Astrocyte (in vitro differentiated cells and primary cell): ENCODE results near the gene GRIK3. TPM values are rescaled to one million over a fixed set of nuclear protein-coding genes. Genes with fewer than 3 reads are reported as not detected.

Source experiments
- DNase-seq: peaks from one replicate; pipeline ENCODE4 v3.0.0-alpha.2; 2010; ENCODE audit warnings: low read depth
- FAIRE-seq: peaks from 2 replicates; lab custom pipeline; 2011; peaks lifted over from hg19 to GRCh38; lab: Jason Lieb, UNC
- H2AFZ ChIP-seq: 2 replicates; pipeline ENCODE4 v1.6.0; 2012; ENCODE audit warnings: low read depth, low read length, inconsistent platforms
- H3K27ac ChIP-seq: 2 replicates; pipeline ENCODE4 v1.5.1; 2011; ENCODE audit warnings: low read depth, low read length, inconsistent platforms
- H3K27me3 ChIP-seq: 2 replicates; pipeline ENCODE4 v1.6.0; 2011; ENCODE audit warnings: low read length, inconsistent platforms; ENCODE audit not compliant: insufficient read depth
- H3K36me3 ChIP-seq: 2 replicates; pipeline ENCODE4 v1.5.1; 2011; ENCODE audit warnings: low read length, inconsistent platforms; ENCODE audit not compliant: insufficient read depth
- H3K4me1 ChIP-seq: 2 replicates; pipeline ENCODE4 v1.5.1; 2011; ENCODE audit warnings: low read length, inconsistent platforms; ENCODE audit not compliant: insufficient read depth
- H3K4me2 ChIP-seq: 2 replicates; pipeline ENCODE4 v1.6.0; 2012; ENCODE audit warnings: low read length, inconsistent platforms
- H3K4me3 ChIP-seq: 2 replicates; pipeline ENCODE4 v1.5.1; 2011; ENCODE audit warnings: low read depth, mild to moderate bottlenecking, low read length, inconsistent platforms; ENCODE audit not compliant: insufficient read depth
- H3K79me2 ChIP-seq: 2 replicates; pipeline ENCODE4 v1.6.0; 2012; ENCODE audit warnings: mild to moderate bottlenecking, low read length, inconsistent platforms; ENCODE audit not compliant: insufficient read depth
- H3K9ac ChIP-seq: 2 replicates; pipeline ENCODE4 v1.6.0; 2012; ENCODE audit warnings: mild to moderate bottlenecking, low read length, inconsistent platforms
- H3K9me3 ChIP-seq: 2 replicates; pipeline ENCODE4 v1.5.1; 2012; ENCODE audit warnings: low read depth, mild to moderate bottlenecking, low read length, inconsistent platforms; ENCODE audit not compliant: insufficient read depth
- H4K20me1 ChIP-seq: 2 replicates; pipeline ENCODE4 v1.6.0; 2012; ENCODE audit warnings: low read length, inconsistent platforms; ENCODE audit not compliant: insufficient read depth
- H3K27ac Mint-ChIP-seq: one replicate; pipeline ENCODE4 v1.8.0; 2021; ENCODE audit warnings: mild to moderate bottlenecking, mixed read lengths; ENCODE audit not compliant: unreplicated experiment
- H3K27me3 Mint-ChIP-seq: one replicate; pipeline ENCODE4 v1.8.0; 2021; ENCODE audit warnings: low read depth, mixed read lengths; ENCODE audit not compliant: unreplicated experiment
- H3K36me3 Mint-ChIP-seq: one replicate; pipeline ENCODE4 v1.8.0; 2021; ENCODE audit warnings: low read depth, mixed read lengths; ENCODE audit not compliant: unreplicated experiment
- H3K4me1 Mint-ChIP-seq: one replicate; pipeline ENCODE4 v1.8.0; 2021; ENCODE audit warnings: low read depth, mixed read lengths; ENCODE audit not compliant: unreplicated experiment
- H3K4me3 Mint-ChIP-seq: one replicate; pipeline ENCODE4 v1.8.0; 2021; ENCODE audit warnings: mild to moderate bottlenecking, moderate library complexity, mixed read lengths; ENCODE audit not compliant: unreplicated experiment
- H3K9me3 Mint-ChIP-seq: one replicate; pipeline ENCODE4 v1.8.0; 2021; ENCODE audit warnings: mild to moderate bottlenecking, mixed read lengths; ENCODE audit not compliant: unreplicated experiment
- CTCF ChIP-seq: IDR thresholded peaks from 2 replicates; pipeline ENCODE4 v1.5.1; 2011; ENCODE audit warnings: low read depth, mild to moderate bottlenecking, inconsistent platforms, low read length, moderate library complexity; ENCODE audit not compliant: insufficient read depth
- EZH2 ChIP-seq: IDR thresholded peaks from 2 replicates; pipeline ENCODE4 v1.6.1; 2012; ENCODE audit warnings: mild to moderate bottlenecking, low read length, inconsistent platforms; ENCODE audit not compliant: insufficient read depth
- total RNA-seq: library from RNA; stranded (reverse); gene quantifications from 2 replicates; pipeline ENCODE4 v1.2.1, GENCODE V29; 2021

The GRIK3 gene
- total RNA-seq, 1 donor from 2014 or later: 0.16 TPM

- no peak for FAIRE-seq
- H3K27me3 ChIP-seq: no peaks in the 10 kb centered on the region
These were observed 150.2 kb downstream of the GRIK3 start for GRCh38 chr1:36884029-36884701.

GRCh38 chr1:36883315-36883949, 150.9 kb downstream of the GRIK3 start:
- Histone ChIP-seq H3K36me3 (no peaks in the 10 kb centered on the region), H3K4me1 (no peaks in the 10 kb centered on the region), H4K20me1 (no peaks in the 10 kb centered on the region), H3K27me3 (no peaks in the 10 kb centered on the region), H3K9me3 (peaks cover 5% of the 10 kb centered on the region), H2AFZ (no peak overlapping the region), H3K79me2 (no peaks in the 10 kb centered on the region), H3K4me2 (no peak overlapping the region), H3K27ac (no peak overlapping the region), H3K9ac (no peak overlapping the region), H3K4me3 (no peak overlapping the region)
- H3K27ac Mint-ChIP-seq: no peak overlapping the region
- no peaks in the 10 kb centered on the region for H3K36me3 Mint-ChIP-seq
- TF ChIP-seq EZH2 (no peak), CTCF (no peak)
- H3K4me1 Mint-ChIP-seq: no peaks in the 10 kb centered on the region
- no peak overlapping the region for H3K4me3 Mint-ChIP-seq
- FAIRE-seq (no peak), DNase-seq (no peak)
- H3K9me3 Mint-ChIP-seq: no peaks in the 10 kb centered on the region
- H3K27me3 Mint-ChIP-seq: peaks cover 36% of the 10 kb centered on the region

More at GRCh38 chr1:36884029-36884701, 150.2 kb downstream of the GRIK3 start:
- Histone ChIP-seq H3K9ac (no peak overlapping the region), H3K79me2 (no peaks in the 10 kb centered on the region), H2AFZ (no peak overlapping the region), H3K36me3 (no peaks in the 10 kb centered on the region), H3K4me1 (no peaks in the 10 kb centered on the region), H4K20me1 (no peaks in the 10 kb centered on the region), H3K4me2 (no peak overlapping the region), H3K4me3 (no peak overlapping the region), H3K9me3 (peaks cover 4% of the 10 kb centered on the region), H3K27ac (no peak overlapping the region)
- H3K27me3 Mint-ChIP-seq: peaks cover 36% of the 10 kb centered on the region
- H3K4me1 Mint-ChIP-seq: no peaks in the 10 kb centered on the region
- DNase-seq: no peak
- no peak for TF ChIP-seq EZH2
- TF ChIP-seq CTCF: no peak
- H3K27ac Mint-ChIP-seq: no peak overlapping the region
- H3K9me3 Mint-ChIP-seq: no peaks in the 10 kb centered on the region
- H3K36me3 Mint-ChIP-seq: no peaks in the 10 kb centered on the region
- no peak overlapping the region for H3K4me3 Mint-ChIP-seq
